ENCODE data around the gene RASA3.

RASA3 gene

GRCh38 chr13:114146173-114146572 lies 13.8 kb upstream of the RASA3 start:
- no peak overlapping the region for H3K27ac ChIP-seq (ENCODE audit: low read length)
- no peak for TF ChIP-seq EZH2 (IDR thresholded peaks at IDR 0.05; ENCODE audit: borderline replicate concordance, low read depth, low read length, severe bottlenecking)
- TF ChIP-seq CTCF (IDR thresholded peaks at IDR 0.05; ENCODE audit: borderline replicate concordance, extremely low read depth, low read length, poor library complexity, severe bottlenecking): no peak
- no peak overlapping the region for H3K4me3 ChIP-seq (ENCODE audit: low read depth in 1 of 2, low read length in 2 of 2)
- DNase-seq (no peak), ATAC-seq (ENCODE audit: insufficient read depth, low read depth) (no peak)
- no peaks in the 10 kb centered on the region for H3K9me3 ChIP-seq (ENCODE audit: insufficient read depth, low read length, severe bottlenecking)
- no peaks in the 10 kb centered on the region for H3K79me2 ChIP-seq (ENCODE audit: insufficient read depth, low read length)
- no peak overlapping the region for H2AFZ ChIP-seq (ENCODE audit: low read depth, low read length)
- no peaks in the 10 kb centered on the region; the same call in 1 of the 2 replicates for H4K20me1 ChIP-seq (ENCODE audit: insufficient read depth, low read length)
- no peaks in the 10 kb centered on the region for H3K36me3 ChIP-seq (ENCODE audit: insufficient read depth, low read length)
- no peak overlapping the region for H3K4me2 ChIP-seq (ENCODE audit: insufficient read depth, low read length)
- no peak overlapping the region for H3K9ac ChIP-seq (ENCODE audit: low read depth, low read length)
- H3K4me1 ChIP-seq (ENCODE audit: insufficient read depth, low read length): peaks cover 83% of the 10 kb centered on the region
- no peaks in the 10 kb centered on the region for H3K27me3 ChIP-seq (ENCODE audit: insufficient read depth, low read length, poor library complexity)

GRCh38 chr13:114145722-114146121 lies 13.3 kb upstream of the RASA3 start:
- no peak for ATAC-seq (ENCODE audit: insufficient read depth, low read depth)
- Histone ChIP-seq H3K27ac (ENCODE audit: low read length) (no peak overlapping the region; the same call in 1 of the 2 replicates), H3K4me1 (ENCODE audit: insufficient read depth, low read length) (peaks cover 87% of the 10 kb centered on the region), H3K9ac (ENCODE audit: low read depth, low read length) (no peak overlapping the region), H3K36me3 (ENCODE audit: insufficient read depth, low read length) (no peaks in the 10 kb centered on the region), H3K79me2 (ENCODE audit: insufficient read depth, low read length) (no peaks in the 10 kb centered on the region), H2AFZ (ENCODE audit: low read depth, low read length) (no peak overlapping the region), H3K4me2 (ENCODE audit: insufficient read depth, low read length) (no peak overlapping the region), H4K20me1 (ENCODE audit: insufficient read depth, low read length) (peaks cover 2% of the 10 kb centered on the region; the same call in 1 of the 2 replicates), H3K4me3 (ENCODE audit: low read depth in 1 of 2, low read length in 2 of 2) (no peak overlapping the region), H3K27me3 (ENCODE audit: insufficient read depth, low read length, poor library complexity) (no peaks in the 10 kb centered on the region), H3K9me3 (ENCODE audit: insufficient read depth, low read length, severe bottlenecking) (no peaks in the 10 kb centered on the region)
- no peak for TF ChIP-seq EZH2 (IDR thresholded peaks at IDR 0.05; ENCODE audit: borderline replicate concordance, low read depth, low read length, severe bottlenecking)
- TF ChIP-seq CTCF (IDR thresholded peaks at IDR 0.05; ENCODE audit: borderline replicate concordance, extremely low read depth, low read length, poor library complexity, severe bottlenecking): no peak
- no peak for DNase-seq

- no peaks in the 10 kb centered on the region for H3K79me2 ChIP-seq (ENCODE audit: insufficient read depth, low read length)
These were observed 12.8 kb upstream of the RASA3 start for GRCh38 chr13:114145256-114145655.

More at GRCh38 chr13:114145256-114145655, 12.8 kb upstream of the RASA3 start:
- Histone ChIP-seq H3K4me3 (ENCODE audit: low read depth in 1 of 2, low read length in 2 of 2) (no peak overlapping the region), H3K27me3 (ENCODE audit: insufficient read depth, low read length, poor library complexity) (no peaks in the 10 kb centered on the region), H3K27ac (ENCODE audit: low read length) (peak overlapping the region; percentile 23; the same call in 1 of the 2 replicates), H4K20me1 (ENCODE audit: insufficient read depth, low read length) (peaks cover 5% of the 10 kb centered on the region; the same call in 1 of the 2 replicates), H3K36me3 (ENCODE audit: insufficient read depth, low read length) (no peaks in the 10 kb centered on the region), H2AFZ (ENCODE audit: low read depth, low read length) (no peak overlapping the region), H3K9ac (ENCODE audit: low read depth, low read length) (no peak overlapping the region), H3K4me2 (ENCODE audit: insufficient read depth, low read length) (no peak overlapping the region), H3K4me1 (ENCODE audit: insufficient read depth, low read length) (peaks cover 91% of the 10 kb centered on the region), H3K9me3 (ENCODE audit: insufficient read depth, low read length, severe bottlenecking) (no peaks in the 10 kb centered on the region)
- DNase-seq (no peak), ATAC-seq (ENCODE audit: insufficient read depth, low read depth) (no peak)
- TF ChIP-seq CTCF (IDR thresholded peaks at IDR 0.05; ENCODE audit: borderline replicate concordance, extremely low read depth, low read length, poor library complexity, severe bottlenecking): no peak
- TF ChIP-seq EZH2 (IDR thresholded peaks at IDR 0.05; ENCODE audit: borderline replicate concordance, low read depth, low read length, severe bottlenecking): no peak

All from DND-41 (cell line).